Esophagus muscularis mucosa (tissue), 4 donors: ENCODE data around the gene EED. TPM values are rescaled to one million over a fixed set of nuclear protein-coding genes. Genes with fewer than 3 reads are reported as not detected.
A peak's percentile ranks its signal among the peaks of the same experiment; 100 is the strongest.

Experiments
- DNase-seq: peaks from one replicate; pipeline ENCODE4 v3.0.0-alpha.2; 2017; ENCODE audit errors: extremely low spot score
- H3K27ac ChIP-seq, 4 donors: fragments of 200-600 bp; sonication (generic); replicated peaks in 1 of 4; 1 replicate in 3 of 4; 2 replicates in 1 of 4; pipeline ENCODE4 v1.5.1; 2016 to 2019; ENCODE audit warnings: mild to moderate bottlenecking in 1 of 4
- H3K27me3 ChIP-seq, 4 donors: fragments of 200-600 bp; sonication (generic); one replicate each; pipeline versions ENCODE4 v1.5.1 to v1.6.0; 2016 to 2019
- H3K36me3 ChIP-seq, 4 donors: fragments of 200-600 bp; sonication (generic); one replicate each; pipeline ENCODE4 v1.5.1; 2016 to 2019
- H3K4me1 ChIP-seq, 4 donors: fragments of 200-600 bp; sonication (generic); one replicate each; pipeline ENCODE4 v1.5.1; 2016 to 2019
- H3K4me3 ChIP-seq, 4 donors: fragments of 200-600 bp; sonication (generic); 1 replicate in 2 of 4; 2 replicates in 2 of 4; pipeline ENCODE4 v1.5.1; 2016 to 2019; ENCODE audit warnings: mild to moderate bottlenecking in 4 of 4, moderate library complexity in 1 of 4
- H3K9me3 ChIP-seq, 4 donors: fragments of 200-600 bp; sonication (generic); 1 replicate in 3 of 4; 2 replicates in 1 of 4; pipeline ENCODE4 v1.5.1; 2016 to 2019
- CTCF ChIP-seq, 3 experiments: fragments of 200-600 bp in 2 of 3; fragments of 450-650 bp in 1 of 3; sonication (generic) in 2 of 3; IDR thresholded peaks; one replicate each; pipeline ENCODE4 v1.5.1; 2017 to 2019; ENCODE audit warnings: antibody characterized with exemption in 3 of 3, mild to moderate bottlenecking in 2 of 3, moderate library complexity in 1 of 3
- EP300 ChIP-seq: sonication (generic); formaldehyde crosslinking; IDR thresholded peaks from one replicate; pipeline ENCODE4 v1.6.1; 2017; ENCODE audit warnings: antibody characterized with exemption
- POLR2A ChIP-seq: fragments of 450-650 bp; IDR thresholded peaks from one replicate; pipeline ENCODE4 v1.6.1; 2017; ENCODE audit warnings: antibody characterized with exemption, moderate library complexity, mild to moderate bottlenecking, low read depth
- POLR2AphosphoS5 ChIP-seq, 2 donors: sonication (generic); formaldehyde crosslinking; IDR thresholded peaks; one replicate each; pipeline ENCODE4 v1.6.1; 2017; ENCODE audit warnings: antibody characterized with exemption in 2 of 2
- WGBS: methylation state at CpG from one replicate; pipeline ENCODE4 v1.1.5; 2018; 5-methylcytosine and 5-hydroxymethylcytosine counted together
- intact Hi-C: fragments of 100-400 bp; cut with DNase I; formaldehyde crosslinking; loops from one replicate; pipeline ENCODE4 v1.15.1; 2023
- total RNA-seq, 4 donors: library from RNA; depleted of rRNA; stranded (reverse); fragments of >200 nt; gene quantifications; one replicate each; pipeline versions ENCODE4 v1.1.0 to v1.2.1, GENCODE V29; 2016

The EED gene
- total RNA-seq, 4 donors from 2014 or later, result 11.1 to 14.7 (median 13.4) TPM

DNA sequence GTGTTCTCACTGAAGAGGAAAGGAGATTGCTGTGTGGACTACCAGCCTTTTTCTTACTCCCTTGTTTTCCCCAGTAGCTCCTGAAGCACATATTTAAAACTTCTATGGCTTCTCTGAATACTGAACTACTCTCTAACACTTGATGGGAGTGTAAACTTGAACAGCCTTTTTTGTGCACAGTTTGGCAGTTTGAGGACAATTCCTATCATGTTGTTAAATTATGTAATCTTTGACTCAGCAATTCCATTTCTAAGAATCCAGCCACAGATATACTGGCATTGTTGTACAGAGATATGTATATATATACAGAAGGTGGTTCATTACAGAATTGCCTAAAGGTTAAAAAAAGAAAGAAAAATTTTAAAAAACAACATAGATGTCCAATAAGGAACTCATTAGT, 47.1 kb upstream of the EED start:
- TF ChIP-seq POLR2AphosphoS5 (IDR thresholded peaks at IDR 0.05), result no peak
- no peak for TF ChIP-seq EP300
- TF ChIP-seq CTCF (IDR thresholded peaks at IDR 0.05), result no peak
- TF ChIP-seq POLR2A, result no peak
- no peak for DNase-seq
- intact Hi-C loops, result loop anchor here (5.0 kb wide), 1 partner anchor 155 kb away; no protein-coding TSS in a partner anchor
- Histone ChIP-seq H3K27me3 (no peaks in the 10 kb centered on the region), H3K36me3 (no peaks in the 10 kb centered on the region), H3K4me1 (peaks cover 13 to 49% (median 46%) of the 10 kb centered on the region in 4 donors), H3K27ac (no peak overlapping the region), H3K9me3 (no peaks in the 10 kb centered on the region), H3K4me3 (no peak overlapping the region)

DNA sequence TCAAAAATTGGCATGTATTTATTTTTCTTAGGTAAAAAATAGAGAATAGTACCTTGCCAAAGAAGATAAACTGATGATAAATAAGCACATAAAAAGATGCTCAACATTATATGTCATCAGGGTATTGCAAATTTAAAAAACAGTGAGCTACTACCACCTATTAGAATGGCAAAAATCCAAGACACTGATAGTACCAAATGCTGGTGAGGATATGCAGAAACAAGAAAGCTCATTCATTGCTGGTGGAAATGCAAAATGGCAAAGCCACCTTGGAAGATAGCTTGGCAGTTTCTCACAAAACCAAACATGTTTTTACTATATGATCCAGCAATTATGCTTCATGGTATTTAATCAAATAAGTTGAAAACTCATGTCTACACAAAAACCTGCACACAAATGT, 46.4 kb upstream of the EED start:
- Histone ChIP-seq H3K27ac (no peak overlapping the region), H3K27me3 (no peaks in the 10 kb centered on the region), H3K9me3 (no peaks in the 10 kb centered on the region), H3K4me3 (no peak overlapping the region), H3K36me3 (no peaks in the 10 kb centered on the region), H3K4me1 (peaks cover 6 to 51% (median 44%) of the 10 kb centered on the region in 4 donors)
- intact Hi-C loops, result loop anchor here (5.0 kb wide), 1 partner anchor 156 kb away; no protein-coding TSS in a partner anchor
- TF ChIP-seq CTCF (IDR thresholded peaks at IDR 0.05), result no peak
- TF ChIP-seq POLR2A, result no peak
- TF ChIP-seq EP300, result no peak
- TF ChIP-seq POLR2AphosphoS5 (IDR thresholded peaks at IDR 0.05), result no peak
- no peak for DNase-seq

DNA sequence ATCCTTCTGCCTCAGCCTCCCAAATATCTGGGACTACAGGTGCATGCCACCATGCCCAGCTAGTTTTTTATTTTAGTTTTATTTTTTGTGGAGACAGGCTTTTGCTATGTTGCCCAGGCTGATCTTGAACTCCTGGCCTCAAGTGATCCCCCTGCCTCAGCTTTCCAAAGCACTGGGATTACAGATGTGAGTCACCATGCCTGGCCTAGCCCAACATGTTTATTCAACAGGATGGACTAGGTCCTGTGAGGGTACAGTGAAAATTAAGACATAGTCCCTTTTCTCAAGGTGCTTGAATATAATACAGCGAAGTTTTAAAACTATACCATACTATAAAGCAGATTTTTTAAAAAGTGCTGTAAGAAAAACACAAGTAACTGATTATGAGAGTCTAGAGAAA, 45.2 kb upstream of the EED start:
- no peak overlapping the region for H3K4me3 ChIP-seq
- 83% methylated on average over 1 of the region's 1 CpG for WGBS
- no peaks in the 10 kb centered on the region for H3K9me3 ChIP-seq
- H3K27ac ChIP-seq, result no peak overlapping the region
- peaks cover 0 to 44% (median 33%) of the 10 kb centered on the region in 4 donors for H3K4me1 ChIP-seq
- TF ChIP-seq POLR2AphosphoS5 (IDR thresholded peaks at IDR 0.05) (no peak), POLR2A (no peak), EP300 (no peak), CTCF (IDR thresholded peaks at IDR 0.05) (no peak)
- intact Hi-C loops, result loop anchor here (5.0 kb wide), 1 partner anchor 157 kb away; no protein-coding TSS in a partner anchor
- no peaks in the 10 kb centered on the region for H3K36me3 ChIP-seq
- no peaks in the 10 kb centered on the region for H3K27me3 ChIP-seq
- no peak for DNase-seq

DNA sequence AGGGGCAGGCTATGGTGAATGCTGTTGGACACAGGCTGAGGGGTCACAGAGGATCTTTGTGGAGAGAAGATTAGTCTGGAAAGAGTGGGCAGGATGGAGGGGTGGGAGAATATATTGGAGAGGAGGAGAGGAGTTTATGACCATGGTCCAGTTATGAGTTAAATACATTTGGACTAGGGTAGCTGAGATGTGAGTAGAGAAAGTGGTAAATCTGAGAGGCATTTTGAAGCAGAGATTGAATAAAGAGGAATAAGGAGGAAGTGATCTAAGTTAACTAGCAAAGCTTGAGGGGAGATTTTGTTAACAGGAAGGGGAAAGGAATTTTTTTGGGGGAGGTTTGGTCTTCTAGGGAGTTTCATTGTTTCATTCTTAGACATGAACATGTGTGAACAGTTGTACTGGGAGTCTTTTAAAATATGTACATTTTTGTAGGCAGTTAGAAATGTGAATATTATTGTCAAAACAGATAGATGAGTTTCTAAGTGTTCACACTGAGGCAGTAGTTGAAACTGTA, 43.1 kb upstream of the EED start:
- intact Hi-C loops, result no loop called here
- Histone ChIP-seq H3K4me1 (peaks cover 0 to 44% (median 33%) of the 10 kb centered on the region in 4 donors), H3K36me3 (no peaks in the 10 kb centered on the region), H3K27ac (no peak overlapping the region), H3K9me3 (no peaks in the 10 kb centered on the region), H3K27me3 (no peaks in the 10 kb centered on the region), H3K4me3 (no peak overlapping the region)
- TF ChIP-seq POLR2A (no peak), EP300 (no peak), POLR2AphosphoS5 (IDR thresholded peaks at IDR 0.05) (no peak), CTCF (IDR thresholded peaks at IDR 0.05) (no peak)
- no peak for DNase-seq

- H3K36me3 ChIP-seq, result no peaks in the 10 kb centered on the region
- peaks cover 0 to 40% (median 29%) of the 10 kb centered on the region in 4 donors for H3K4me1 ChIP-seq
- H3K27me3 ChIP-seq, result no peaks in the 10 kb centered on the region
- intact Hi-C loops, result no loop called here
- no peak for DNase-seq
- H3K4me3 ChIP-seq, result peak overlapping the region; percentile 29 to 49 (median 41)
- H3K9me3 ChIP-seq, result no peaks in the 10 kb centered on the region
- no peak for TF ChIP-seq CTCF (IDR thresholded peaks at IDR 0.05)
- no peak for TF ChIP-seq EP300
- TF ChIP-seq POLR2A, result no peak
- TF ChIP-seq POLR2AphosphoS5 (IDR thresholded peaks at IDR 0.05), result no peak
- peak overlapping the region; percentile 11 to 44 (median 36) for H3K27ac ChIP-seq
Measured at GRCh38 chr11:86202013-86202336, 42.6 kb upstream of the EED start.
